Measurements from ENCODE around the gene AIFM1.

Gene AIFM1

GRCh38 chrX:130090364-130090763, 75.3 kb downstream of the AIFM1 start:
- DNase-seq: no peak

DNA sequence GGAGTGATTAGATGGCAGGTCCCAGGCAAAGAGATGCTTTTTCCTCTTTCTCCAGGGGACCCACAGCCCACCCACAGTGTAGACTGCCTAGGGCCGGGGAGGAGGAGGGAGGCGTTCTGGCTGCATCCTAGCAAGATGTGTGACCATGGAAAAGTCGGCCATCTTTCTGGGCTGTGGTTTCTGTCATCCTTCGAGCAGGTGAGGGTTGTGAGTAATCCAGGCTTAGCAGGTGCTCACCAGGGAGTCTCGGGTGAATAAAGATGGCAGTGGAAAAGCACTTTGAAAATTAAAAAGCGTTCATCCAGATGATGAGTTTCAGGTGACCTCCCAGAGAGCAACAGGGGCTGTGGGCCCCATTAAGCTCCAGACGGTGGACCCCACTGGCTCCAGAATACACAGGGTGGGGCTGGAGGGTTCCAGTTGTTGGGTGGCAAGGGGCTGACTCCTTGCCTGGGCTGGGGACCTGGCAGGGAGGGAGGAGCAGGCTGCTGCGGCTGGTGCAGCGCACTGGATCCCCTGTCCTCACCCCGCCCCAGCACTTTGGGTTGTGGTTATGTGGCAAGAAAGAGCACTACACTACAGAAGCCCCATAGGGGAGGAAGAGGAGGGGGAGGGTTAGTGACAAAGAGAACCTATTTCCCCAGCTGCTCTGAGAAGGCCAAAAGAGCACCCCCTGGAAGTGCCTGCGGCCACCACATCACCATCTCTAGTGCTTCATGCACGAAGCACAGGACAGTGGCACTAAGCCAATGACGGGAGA, 79.0 kb downstream of the AIFM1 start:
- peak; percentile 71 to 75 for DNase-seq

- DNase-seq: peak in 1 of 2 donors; percentile 26
Observed at GRCh38 chrX:130085551-130086446, 79.8 kb downstream of the AIFM1 start.

DNA sequence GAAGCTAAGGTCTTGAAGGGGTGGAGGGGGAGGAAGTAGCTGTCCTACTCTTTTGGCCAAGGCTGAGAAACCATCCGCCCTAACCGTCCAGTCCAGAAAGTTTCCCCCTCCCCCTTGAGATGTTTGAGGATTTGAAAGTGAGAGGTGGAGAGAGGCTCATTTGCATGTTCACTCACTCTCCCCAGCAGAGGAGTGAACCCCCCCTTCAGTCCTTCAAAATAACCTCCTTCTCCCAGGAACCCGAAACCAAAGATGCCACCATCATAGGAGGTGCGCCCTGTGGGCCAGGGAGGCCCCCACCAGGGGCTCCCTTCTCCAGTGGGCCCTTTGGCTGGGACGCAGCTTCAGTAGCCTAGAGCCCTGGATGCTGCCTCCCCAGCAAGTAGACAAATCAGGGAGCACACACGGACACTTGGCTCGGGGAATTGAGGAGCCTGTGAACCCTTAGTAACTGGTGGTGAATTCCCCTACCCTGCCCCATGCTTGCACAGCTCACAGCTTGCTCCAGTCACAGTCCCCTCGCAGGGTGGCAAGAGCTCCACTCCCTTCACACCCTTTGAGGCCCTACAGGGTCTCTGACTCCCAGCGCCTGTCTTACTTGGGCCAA, 80.9 kb downstream of the AIFM1 start:
- DNase-seq: no peak

- DNase-seq: peak in 1 of 2 donors; percentile 43
Observed at GRCh38 chrX:130083656-130084382, 81.8 kb downstream of the AIFM1 start.

DNA sequence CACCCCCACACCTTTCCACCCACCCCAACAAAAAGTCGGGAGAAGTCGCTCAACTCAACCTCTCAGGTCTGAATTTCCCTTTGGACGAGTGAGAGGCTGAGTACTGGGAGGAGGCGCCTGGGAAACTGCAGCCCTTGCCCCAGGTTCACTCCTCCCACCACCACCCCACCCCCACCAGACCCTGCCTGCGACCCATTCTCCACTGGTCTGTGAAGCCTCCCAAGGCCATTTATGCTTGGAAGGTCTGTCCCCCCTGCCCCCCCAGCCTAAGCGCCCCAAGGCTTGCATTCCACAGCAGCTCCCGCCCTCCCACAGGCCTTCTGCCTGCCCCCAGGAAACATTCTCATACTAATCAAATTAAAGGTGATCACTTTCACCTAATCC, 82.5 kb downstream of the AIFM1 start:
- DNase-seq: no peak

DNA sequence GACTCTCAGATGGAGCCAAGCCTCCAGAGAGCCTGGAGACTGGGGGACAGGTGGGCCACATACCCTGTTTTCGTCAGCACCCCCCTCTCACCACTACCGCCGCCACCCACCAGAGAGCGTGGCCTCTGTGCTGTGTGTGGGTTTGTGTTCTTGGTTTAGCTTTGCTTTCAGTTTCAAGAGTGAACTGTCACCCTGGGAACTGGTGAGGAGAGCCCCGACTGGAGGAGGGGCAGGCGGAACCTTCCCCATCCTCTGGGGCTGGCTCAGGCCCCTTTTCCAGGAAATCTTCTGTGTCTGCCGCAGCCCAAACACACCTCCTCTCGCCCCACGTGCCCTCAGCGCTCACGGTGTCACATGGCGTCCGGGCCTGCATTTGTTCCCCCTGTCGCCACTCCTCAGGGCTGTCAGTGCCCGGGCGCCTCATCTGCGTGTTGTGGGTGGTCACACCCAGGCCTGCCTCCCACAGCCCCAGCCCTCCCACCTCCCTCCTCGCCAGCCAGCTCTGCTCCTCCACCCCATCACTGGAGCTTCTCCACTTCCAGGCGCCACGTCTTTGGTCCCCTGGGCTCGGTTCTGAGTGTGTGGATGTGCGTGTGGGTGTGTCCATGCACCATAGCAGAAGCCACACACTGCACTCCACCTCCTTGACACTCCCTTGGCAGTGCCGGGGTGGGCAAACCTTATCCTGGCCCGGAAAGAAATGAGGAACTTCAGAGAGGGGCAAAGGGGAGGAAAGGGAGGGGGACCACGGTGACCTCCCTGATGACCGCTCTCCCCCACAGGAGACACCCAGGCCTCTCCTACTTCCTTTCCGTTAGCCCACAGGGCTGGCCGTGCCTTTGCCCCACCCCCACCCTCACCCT, 83.2 kb downstream of the AIFM1 start:
- peak; percentile 86 to 89 for DNase-seq

- DNase-seq: no peak
Observed at GRCh38 chrX:130081421-130082045, 84.1 kb downstream of the AIFM1 start.

- DNase-seq: no peak
Observed at GRCh38 chrX:130080791-130081367, 84.8 kb downstream of the AIFM1 start.

DNA sequence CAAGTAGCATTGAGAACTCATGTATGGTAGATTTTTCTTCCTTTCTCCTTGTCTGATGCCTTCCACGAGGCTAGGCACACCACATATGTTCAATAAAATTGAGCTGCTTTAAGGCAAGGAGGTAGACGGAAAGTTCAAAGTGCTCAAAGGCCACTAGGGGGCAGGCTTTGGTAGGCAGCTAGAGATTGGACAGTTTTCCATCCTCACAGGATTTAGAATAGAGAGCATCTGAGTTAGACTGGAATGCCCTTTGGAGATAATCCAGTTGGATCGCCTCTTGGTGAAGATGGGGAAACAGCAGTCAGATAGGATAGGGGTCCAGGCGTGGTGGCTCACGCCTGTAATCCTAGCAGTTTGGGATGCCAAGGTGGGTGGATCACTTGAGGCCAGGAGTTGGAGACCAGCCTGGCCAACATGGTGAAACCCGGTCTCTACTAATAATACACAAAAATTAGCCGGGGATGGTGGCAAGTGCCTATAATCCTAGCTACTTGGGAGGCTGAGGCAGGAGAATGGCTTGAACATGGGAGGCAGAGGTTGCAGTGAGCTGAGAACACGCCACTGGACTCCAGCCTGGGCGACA, 85.7 kb downstream of the AIFM1 start:
- peak; percentile 64 to 70 for DNase-seq

All from CD4-positive, alpha-beta T cell treated with Interleukin-4 for 1 hour (primary cell).